HL-60 (cell line): Measurements from ENCODE around the gene SCO1.

ENCODE experiments used
- DNase-seq, 2 experiments: peaks; one replicate each; pipeline ENCODE4 v3.0.0-alpha.2; 2010 to 2020; ENCODE audit warnings: low read depth in 1 of 2, low spot score in 1 of 2
- H3K27ac ChIP-seq: fragments of 250-450 bp; sonication (Bioruptor Pico); replicated peaks from 2 replicates; pipeline ENCODE4 v1.5.1; 2020; ENCODE audit warnings: mild to moderate bottlenecking, moderate library complexity
- H3K27me3 ChIP-seq: fragments of 250-450 bp; sonication (Bioruptor Pico); 2 replicates; pipeline ENCODE4 v1.5.1; 2021; ENCODE audit warnings: mild to moderate bottlenecking, moderate library complexity; ENCODE audit not compliant: insufficient read depth, poor library complexity, severe bottlenecking
- H3K4me3 ChIP-seq: replicated peaks from 2 replicates; pipeline ENCODE4 v1.5.1; 2011; ENCODE audit warnings: mild to moderate bottlenecking, control low read depth, low read length; ENCODE audit not compliant: insufficient read depth
- GABPA ChIP-seq: IDR thresholded peaks from 2 replicates; pipeline ENCODE4 v1.6.1; 2012; ENCODE audit warnings: low read depth
- POLR2AphosphoS5 ChIP-seq: IDR thresholded peaks from 2 replicates; pipeline ENCODE4 v1.6.1; 2012; ENCODE audit warnings: low read depth
- SPI1 ChIP-seq: IDR thresholded peaks from 2 replicates; pipeline ENCODE4 v1.6.1; 2012; ENCODE audit warnings: low read depth, mild to moderate bottlenecking, borderline replicate concordance
- TF ChIP-seq, protein P1 (sequence below): IDR thresholded peaks from one replicate; pipeline ENCODE4 v1.5.1; 2011; ENCODE audit warnings: low read length, control low read depth, inconsistent platforms; ENCODE audit not compliant: insufficient read depth
- TF ChIP-seq, protein P2 (sequence below): IDR thresholded peaks from 2 replicates; pipeline ENCODE4 v1.6.1; 2012; ENCODE audit warnings: low read depth; ENCODE audit not compliant: insufficient replicate concordance

The SCO1 gene

GRCh38 chr17:10724546-10725195, 27.3 kb upstream of the SCO1 start:
- no peak for DNase-seq
- no peak overlapping the region for H3K4me3 ChIP-seq
- H3K27ac ChIP-seq = no peak overlapping the region
- TF ChIP-seq, protein P1, sequence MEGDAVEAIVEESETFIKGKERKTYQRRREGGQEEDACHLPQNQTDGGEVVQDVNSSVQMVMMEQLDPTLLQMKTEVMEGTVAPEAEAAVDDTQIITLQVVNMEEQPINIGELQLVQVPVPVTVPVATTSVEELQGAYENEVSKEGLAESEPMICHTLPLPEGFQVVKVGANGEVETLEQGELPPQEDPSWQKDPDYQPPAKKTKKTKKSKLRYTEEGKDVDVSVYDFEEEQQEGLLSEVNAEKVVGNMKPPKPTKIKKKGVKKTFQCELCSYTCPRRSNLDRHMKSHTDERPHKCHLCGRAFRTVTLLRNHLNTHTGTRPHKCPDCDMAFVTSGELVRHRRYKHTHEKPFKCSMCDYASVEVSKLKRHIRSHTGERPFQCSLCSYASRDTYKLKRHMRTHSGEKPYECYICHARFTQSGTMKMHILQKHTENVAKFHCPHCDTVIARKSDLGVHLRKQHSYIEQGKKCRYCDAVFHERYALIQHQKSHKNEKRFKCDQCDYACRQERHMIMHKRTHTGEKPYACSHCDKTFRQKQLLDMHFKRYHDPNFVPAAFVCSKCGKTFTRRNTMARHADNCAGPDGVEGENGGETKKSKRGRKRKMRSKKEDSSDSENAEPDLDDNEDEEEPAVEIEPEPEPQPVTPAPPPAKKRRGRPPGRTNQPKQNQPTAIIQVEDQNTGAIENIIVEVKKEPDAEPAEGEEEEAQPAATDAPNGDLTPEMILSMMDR = no peak
- TF ChIP-seq, protein P2, sequence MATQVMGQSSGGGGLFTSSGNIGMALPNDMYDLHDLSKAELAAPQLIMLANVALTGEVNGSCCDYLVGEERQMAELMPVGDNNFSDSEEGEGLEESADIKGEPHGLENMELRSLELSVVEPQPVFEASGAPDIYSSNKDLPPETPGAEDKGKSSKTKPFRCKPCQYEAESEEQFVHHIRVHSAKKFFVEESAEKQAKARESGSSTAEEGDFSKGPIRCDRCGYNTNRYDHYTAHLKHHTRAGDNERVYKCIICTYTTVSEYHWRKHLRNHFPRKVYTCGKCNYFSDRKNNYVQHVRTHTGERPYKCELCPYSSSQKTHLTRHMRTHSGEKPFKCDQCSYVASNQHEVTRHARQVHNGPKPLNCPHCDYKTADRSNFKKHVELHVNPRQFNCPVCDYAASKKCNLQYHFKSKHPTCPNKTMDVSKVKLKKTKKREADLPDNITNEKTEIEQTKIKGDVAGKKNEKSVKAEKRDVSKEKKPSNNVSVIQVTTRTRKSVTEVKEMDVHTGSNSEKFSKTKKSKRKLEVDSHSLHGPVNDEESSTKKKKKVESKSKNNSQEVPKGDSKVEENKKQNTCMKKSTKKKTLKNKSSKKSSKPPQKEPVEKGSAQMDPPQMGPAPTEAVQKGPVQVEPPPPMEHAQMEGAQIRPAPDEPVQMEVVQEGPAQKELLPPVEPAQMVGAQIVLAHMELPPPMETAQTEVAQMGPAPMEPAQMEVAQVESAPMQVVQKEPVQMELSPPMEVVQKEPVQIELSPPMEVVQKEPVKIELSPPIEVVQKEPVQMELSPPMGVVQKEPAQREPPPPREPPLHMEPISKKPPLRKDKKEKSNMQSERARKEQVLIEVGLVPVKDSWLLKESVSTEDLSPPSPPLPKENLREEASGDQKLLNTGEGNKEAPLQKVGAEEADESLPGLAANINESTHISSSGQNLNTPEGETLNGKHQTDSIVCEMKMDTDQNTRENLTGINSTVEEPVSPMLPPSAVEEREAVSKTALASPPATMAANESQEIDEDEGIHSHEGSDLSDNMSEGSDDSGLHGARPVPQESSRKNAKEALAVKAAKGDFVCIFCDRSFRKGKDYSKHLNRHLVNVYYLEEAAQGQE = no peak
- TF ChIP-seq GABPA (no peak), SPI1 (no peak), POLR2AphosphoS5 (no peak)
- no peaks in the 10 kb centered on the region for H3K27me3 ChIP-seq

DNA sequence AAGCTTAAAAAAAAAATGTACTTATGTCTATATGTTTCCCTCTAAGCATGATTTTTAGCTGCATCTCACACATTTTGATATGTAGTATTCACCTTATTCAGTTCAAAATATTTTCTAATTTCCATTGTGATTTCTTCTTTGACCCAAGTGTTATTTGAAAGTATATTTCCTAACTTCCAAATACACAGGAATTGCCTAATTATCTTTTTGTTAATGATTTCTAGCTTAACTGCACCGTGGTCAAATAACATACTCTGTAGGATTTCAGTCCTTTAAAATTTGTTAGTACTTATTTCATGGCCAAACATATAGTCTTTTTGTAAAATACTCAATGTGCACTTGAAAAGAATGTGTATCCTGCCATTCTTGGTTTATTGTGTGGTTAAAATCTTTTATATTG, 21.2 kb upstream of the SCO1 start:
- TF ChIP-seq SPI1 (no peak), POLR2AphosphoS5 (no peak), GABPA (no peak)
- TF ChIP-seq, protein P1 = no peak
- TF ChIP-seq, protein P2 = no peak
- Histone ChIP-seq H3K27ac (no peak overlapping the region), H3K4me3 (no peak overlapping the region), H3K27me3 (no peaks in the 10 kb centered on the region)
- no peak for DNase-seq

- TF ChIP-seq GABPA (no peak), POLR2AphosphoS5 (no peak), SPI1 (no peak)
- TF ChIP-seq, protein P1 = no peak
- TF ChIP-seq, protein P2 = no peak
- no peak for DNase-seq
- Histone ChIP-seq H3K4me3 (no peak overlapping the region), H3K27ac (no peak overlapping the region), H3K27me3 (no peaks in the 10 kb centered on the region)
These were observed 18.9 kb upstream of the SCO1 start for GRCh38 chr17:10716218-10716617.
